GM21390 (cell line): ENCODE results near the gene MT1A.

Experiments used
- ATAC-seq: cut with Tn5 transposase; IDR thresholded peaks from one replicate; pipeline ENCODE4 v1.9.1; 2021; ENCODE audit not compliant: unreplicated experiment

The MT1A gene

GRCh38 chr16:56630134-56630533 is 8.3 kb upstream of the MT1A start:
- peak; percentile 78 for ATAC-seq

GRCh38 chr16:56631197-56631596 is 7.3 kb upstream of the MT1A start:
- ATAC-seq: no peak

GRCh38 chr16:56631832-56632155 is 6.7 kb upstream of the MT1A start:
- no peak for ATAC-seq

- ATAC-seq: no peak
Observed at GRCh38 chr16:56632156-56632847, 6.2 kb upstream of the MT1A start, which contains the start of gene MT1M. Gene MT1M, plus strand, starts transcription at chr16:56632659. Its CDS starts 73 bp downstream, at chr16:56632732.

- ATAC-seq: no peak
Observed at GRCh38 chr16:56632848-56633365, 5.6 kb upstream of the MT1A start.

- ATAC-seq: no peak
Observed at GRCh38 chr16:56633535-56633934, 4.9 kb upstream of the MT1A start.

- ATAC-seq: no peak
Observed at GRCh38 chr16:56634715-56635440, 3.6 kb upstream of the MT1A start.

GRCh38 chr16:56635441-56635967 is 3.0 kb upstream of the MT1A start:
- ATAC-seq: no peak

- no peak for ATAC-seq
Observed at GRCh38 chr16:56636616-56637413, 1.7 kb upstream of the MT1A start.

- no peak for ATAC-seq
Observed at GRCh38 chr16:56639045-56639444, 579 bp downstream of the MT1A start.

GRCh38 chr16:56640076-56640475 is 1.6 kb downstream of the MT1A start:
- ATAC-seq: no peak

GRCh38 chr16:56641166-56641565 is 2.7 kb downstream of the MT1A start:
- ATAC-seq: no peak

GRCh38 chr16:56643080-56643778 is 4.8 kb downstream of the MT1A start:
- peak; percentile 58 for ATAC-seq

GRCh38 chr16:56643833-56644232 is 5.4 kb downstream of the MT1A start:
- ATAC-seq: no peak

GRCh38 chr16:56645311-56645710 is 6.8 kb downstream of the MT1A start:
- no peak for ATAC-seq

GRCh38 chr16:56645838-56646237 is 7.4 kb downstream of the MT1A start:
- no peak for ATAC-seq

GRCh38 chr16:56647641-56648431 is 9.4 kb downstream of the MT1A start:
- no peak for ATAC-seq

- ATAC-seq: no peak
Observed at GRCh38 chr16:56649271-56649670, 10.8 kb downstream of the MT1A start.

GRCh38 chr16:56649820-56650219 is 11.4 kb downstream of the MT1A start:
- ATAC-seq: no peak

- ATAC-seq: no peak
Observed at GRCh38 chr16:56651586-56651985, 13.1 kb downstream of the MT1A start, which contains the start of gene MT1B. Gene MT1B, plus strand, starts transcription at chr16:56651886. Its CDS starts 68 bp downstream, at chr16:56651954.
